Stomach (tissue), 9 donors: ENCODE results near the gene RNF215. TPM values are rescaled to one million over a fixed set of nuclear protein-coding genes. Genes with fewer than 3 reads are reported as not detected.
A peak's percentile ranks its signal among the peaks of the same experiment; 100 is the strongest.

Source experiments
- DNase-seq, 2 donors: peaks; one replicate each; pipeline versions ENCODE4 v3.0.0 to v3.0.0-alpha.2; 2013 to 2019
- H3K27ac ChIP-seq, 5 donors: fragments of 200-600 bp in 4 of 5; sonication (generic) in 4 of 5; one replicate each; pipeline ENCODE4 v1.5.1; 2013 to 2019; ENCODE audit warnings: mild to moderate bottlenecking in 1 of 5, moderate library complexity in 1 of 5
- H3K27me3 ChIP-seq, 3 donors: fragments of 200-600 bp; sonication (generic); one replicate each; pipeline ENCODE4 v1.5.1; 2017 to 2019; ENCODE audit warnings: mixed run types in 1 of 3
- H3K36me3 ChIP-seq, 4 donors: fragments of 200-600 bp; sonication (generic); 1 replicate in 3 of 4; 2 replicates in 1 of 4; pipeline ENCODE4 v1.5.1; 2016 to 2019
- H3K4me1 ChIP-seq, 4 donors: fragments of 200-600 bp; sonication (generic); one replicate each; pipeline ENCODE4 v1.5.1; 2016 to 2019
- H3K4me3 ChIP-seq, 4 donors: fragments of 200-600 bp; sonication (generic) in 3 of 4; one replicate each; pipeline ENCODE4 v1.5.1; 2016 to 2019; ENCODE audit warnings: mild to moderate bottlenecking in 1 of 4
- H3K9me3 ChIP-seq, 4 donors: fragments of 200-600 bp; sonication (generic); one replicate each; pipeline ENCODE4 v1.5.1; 2016 to 2019
- EP300 ChIP-seq: sonication (generic); formaldehyde crosslinking; IDR thresholded peaks from one replicate; pipeline ENCODE4 v1.6.1; 2017; ENCODE audit warnings: antibody characterized with exemption
- POLR2A ChIP-seq, 4 donors: fragments of 450-650 bp; IDR thresholded peaks; one replicate each; pipeline ENCODE4 v1.6.1; 2016; ENCODE audit warnings: antibody characterized with exemption in 4 of 4, control low read depth in 2 of 4, mild to moderate bottlenecking in 1 of 4, moderate library complexity in 1 of 4
- POLR2AphosphoS5 ChIP-seq, 3 donors: sonication (generic); formaldehyde crosslinking; IDR thresholded peaks; one replicate each; pipeline ENCODE4 v1.6.1; 2016; ENCODE audit warnings: antibody characterized with exemption in 3 of 3
- WGBS, 5 donors: extraction: QIAGEN DNeasy Blood & Tissue Kit in 3 of 5; methylation state at CpG; one replicate each; pipeline versions ENCODE4 v1.1.5 to v1.1.7; 2013 to 2018; 5-methylcytosine and 5-hydroxymethylcytosine counted together
- intact Hi-C: fragments of 100-400 bp; cut with DNase I; formaldehyde crosslinking; loops from one replicate; pipeline ENCODE4 v1.15.1; 2023; ENCODE audit warnings: low total_unique reads
- polyA plus RNA-seq, 3 donors: library from polyadenylated mRNA; stranded (reverse); fragments of 200-250 nt; gene quantifications; one replicate each; pipeline ENCODE4 v1.2.3, GENCODE V29; 2013
- total RNA-seq, 5 donors: library from RNA; depleted of rRNA; stranded (reverse); fragments of >200 nt; gene quantifications; one replicate each; pipeline versions ENCODE4 v1.1.0 to v1.2.3, GENCODE V29; 2014 to 2016
- TF ChIP-seq, protein P1 (sequence below), 7 experiments: fragments of 450-650 bp in 4 of 7; fragments of 200-600 bp in 3 of 7; sonication (generic) in 3 of 7; IDR thresholded peaks; one replicate each; pipeline ENCODE4 v1.5.1; 2016 to 2019; ENCODE audit warnings: antibody characterized with exemption in 7 of 7, control low read depth in 2 of 7, mild to moderate bottlenecking in 1 of 7
- donor health status: healthy with polysubstance abuse.
- donor health status: Bipolar disorder and iron deficiency.
- donor health status: healthy.

Gene RNF215
- total and polyA plus RNA-seq, 8 donors: 3.6 to 29.4 (median 7.3) TPM

DNA sequence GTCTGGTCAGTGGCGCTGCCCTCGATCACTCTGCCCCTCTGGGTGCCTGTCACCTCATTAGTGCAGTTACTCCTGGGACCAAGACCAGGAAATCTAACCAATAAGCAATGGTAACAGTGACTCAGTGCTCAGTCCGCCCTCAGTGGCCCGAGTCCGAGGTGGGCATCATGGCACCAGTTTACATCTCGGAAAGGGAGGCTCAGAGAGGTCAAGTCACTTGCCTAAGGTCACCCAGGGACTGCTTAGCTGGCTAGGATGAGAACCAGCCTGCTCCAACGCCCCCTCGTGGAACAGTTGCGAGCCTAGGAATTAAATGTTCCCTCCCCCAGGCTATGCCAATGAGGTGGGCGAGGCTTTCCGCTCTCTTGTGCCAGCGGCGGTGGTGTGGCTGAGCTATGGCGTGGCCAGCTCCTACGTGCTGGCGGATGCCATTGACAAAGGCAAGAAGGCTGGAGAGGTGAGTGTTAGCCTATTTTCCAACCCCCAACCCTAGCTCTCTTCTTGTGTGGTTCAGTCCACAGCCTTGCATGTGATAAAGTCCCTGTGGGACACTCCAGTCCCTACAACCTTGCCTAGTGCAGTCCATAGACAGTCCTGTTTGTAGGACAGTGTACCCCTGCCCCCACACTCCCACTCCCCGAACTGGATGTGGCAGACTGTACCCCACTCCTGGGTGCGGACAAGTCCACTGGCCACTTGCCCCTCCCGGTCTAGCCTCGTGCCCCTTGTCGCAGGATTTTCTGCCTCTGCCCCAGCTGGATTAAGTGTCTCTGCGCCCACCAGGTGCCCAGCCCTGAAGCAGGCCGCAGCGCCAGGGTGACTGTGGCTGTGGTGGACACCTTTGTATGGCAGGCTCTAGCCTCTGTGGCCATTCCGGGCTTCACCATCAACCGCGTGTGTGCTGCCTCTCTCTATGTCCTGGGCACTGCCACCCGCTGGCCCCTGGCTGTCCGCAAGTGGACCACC lies 39.5 kb upstream of the RNF215 start:
- peak overlapping the region; percentile 79 to 98 (median 96) for H3K27ac ChIP-seq
- H3K36me3 ChIP-seq: peaks cover 0 to 13% (median 8%) of the 10 kb centered on the region in 4 donors
- no peak for TF ChIP-seq EP300
- peak in 2 of 3 donors; percentile 14 to 83 for TF ChIP-seq POLR2AphosphoS5 (IDR thresholded peaks at IDR 0.05)
- TF ChIP-seq POLR2A (IDR thresholded peaks at IDR 0.05): no peak
- TF ChIP-seq, protein P1, sequence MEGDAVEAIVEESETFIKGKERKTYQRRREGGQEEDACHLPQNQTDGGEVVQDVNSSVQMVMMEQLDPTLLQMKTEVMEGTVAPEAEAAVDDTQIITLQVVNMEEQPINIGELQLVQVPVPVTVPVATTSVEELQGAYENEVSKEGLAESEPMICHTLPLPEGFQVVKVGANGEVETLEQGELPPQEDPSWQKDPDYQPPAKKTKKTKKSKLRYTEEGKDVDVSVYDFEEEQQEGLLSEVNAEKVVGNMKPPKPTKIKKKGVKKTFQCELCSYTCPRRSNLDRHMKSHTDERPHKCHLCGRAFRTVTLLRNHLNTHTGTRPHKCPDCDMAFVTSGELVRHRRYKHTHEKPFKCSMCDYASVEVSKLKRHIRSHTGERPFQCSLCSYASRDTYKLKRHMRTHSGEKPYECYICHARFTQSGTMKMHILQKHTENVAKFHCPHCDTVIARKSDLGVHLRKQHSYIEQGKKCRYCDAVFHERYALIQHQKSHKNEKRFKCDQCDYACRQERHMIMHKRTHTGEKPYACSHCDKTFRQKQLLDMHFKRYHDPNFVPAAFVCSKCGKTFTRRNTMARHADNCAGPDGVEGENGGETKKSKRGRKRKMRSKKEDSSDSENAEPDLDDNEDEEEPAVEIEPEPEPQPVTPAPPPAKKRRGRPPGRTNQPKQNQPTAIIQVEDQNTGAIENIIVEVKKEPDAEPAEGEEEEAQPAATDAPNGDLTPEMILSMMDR (IDR thresholded peaks at IDR 0.05): peak in 5 of 7 experiments; percentile 49 to 84 (median 74)
- intact Hi-C loops: loop anchor here (5.0 kb wide), 1 partner anchor 34 kb away; no protein-coding TSS in a partner anchor
- WGBS, 5 donors: 44 to 51% (median 47%) methylated on average over 22 to 29 of the region's 29 CpGs
- H3K27me3 ChIP-seq: no peaks in the 10 kb centered on the region
- H3K4me1 ChIP-seq: peaks cover 27 to 50% (median 49%) of the 10 kb centered on the region in 4 donors
- H3K4me3 ChIP-seq: peak overlapping the region; percentile 61 to 68 (median 65)
- DNase-seq: peak; percentile 92 to 94
- no peaks in the 10 kb centered on the region for H3K9me3 ChIP-seq

DNA sequence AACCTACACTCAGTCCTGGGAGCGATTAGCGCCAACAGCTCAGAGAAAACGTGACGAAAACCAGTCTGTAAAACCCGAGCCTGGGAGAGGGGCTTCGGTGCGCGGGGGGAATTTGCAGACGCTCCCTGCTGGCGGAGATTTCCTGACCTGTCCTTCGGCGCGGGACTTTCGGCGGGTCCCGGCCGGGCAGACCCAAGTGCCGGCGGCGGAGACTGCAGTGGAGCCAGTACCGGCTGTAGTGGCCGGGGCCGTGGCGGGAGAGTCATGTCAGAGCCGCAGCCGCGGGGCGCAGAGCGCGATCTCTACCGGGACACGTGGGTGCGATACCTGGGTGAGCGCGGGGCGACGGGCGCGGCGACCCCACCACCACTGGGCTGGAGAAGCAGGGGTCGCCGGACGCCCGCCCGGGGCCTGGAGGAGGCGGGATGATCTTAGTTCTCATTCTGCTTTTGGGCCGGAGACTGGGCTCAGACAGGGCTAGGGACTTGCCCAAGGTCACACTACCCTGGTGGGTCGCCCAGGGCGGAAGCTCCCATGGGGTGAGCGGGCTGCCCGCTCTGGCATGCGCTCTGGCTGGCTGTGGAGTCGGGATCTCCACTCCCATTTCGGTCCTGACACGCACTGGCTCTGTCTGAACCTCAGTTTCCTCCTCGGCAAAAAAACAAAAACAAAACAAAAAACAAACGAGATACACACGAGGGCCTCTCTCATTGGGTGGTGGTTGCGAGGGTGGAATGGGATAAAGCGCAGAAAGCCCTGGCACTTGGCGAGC lies 38.6 kb upstream of the RNF215 start, which contains the start of gene MTFP1:
Gene MTFP1 (plus strand): TSS at position 153 of the 772 bp plus-strand sequence. CDS start 112 bp downstream, at position 265.
- intact Hi-C loops: loop anchor here (5.0 kb wide), 1 partner anchor 34 kb away; no protein-coding TSS in a partner anchor
- Histone ChIP-seq H3K36me3 (peaks cover 0 to 13% (median 8%) of the 10 kb centered on the region in 4 donors), H3K9me3 (no peaks in the 10 kb centered on the region), H3K27ac (peak within 1 kb of the TSS; percentile 96 to 98 (median 98)), H3K4me1 (peaks cover 35 to 58% (median 58%) of the 10 kb centered on the region in 4 donors), H3K4me3 (peak within 1 kb of the TSS; percentile 61 to 68 (median 66)), H3K27me3 (no peaks in the 10 kb centered on the region)
- WGBS, 5 donors: 0 to 1% (median 1%) methylated on average over 52 to 61 of the region's 61 CpGs
- peak; percentile 66 to 86 for DNase-seq
- TF ChIP-seq EP300 (no peak), POLR2AphosphoS5 (IDR thresholded peaks at IDR 0.05) (peak in 1 of 3 donors; percentile 30), POLR2A (IDR thresholded peaks at IDR 0.05) (peak in 1 of 4 donors; percentile 11)
- TF ChIP-seq, protein P1 (IDR thresholded peaks at IDR 0.05): no peak

DNA sequence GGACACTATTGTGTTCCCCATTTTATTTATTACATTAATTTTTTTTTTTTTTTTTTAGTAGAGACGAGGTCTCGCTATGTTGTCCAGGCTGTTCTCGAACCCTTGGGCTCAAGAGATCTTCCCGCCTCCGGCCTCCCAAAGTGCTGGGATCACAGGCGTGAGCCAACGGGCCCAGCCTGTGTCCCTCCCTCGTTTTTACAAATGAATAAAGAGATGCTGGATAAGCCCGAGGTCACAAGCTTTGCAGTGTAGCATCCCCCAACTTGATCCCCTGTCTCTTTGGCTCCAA lies 38.1 kb upstream of the RNF215 start:
- DNase-seq: no peak
- intact Hi-C loops: loop anchor here (5.0 kb wide), 1 partner anchor 33 kb away; no protein-coding TSS in a partner anchor
- Histone ChIP-seq H3K27me3 (no peaks in the 10 kb centered on the region), H3K4me1 (peaks cover 40 to 64% (median 63%) of the 10 kb centered on the region in 4 donors), H3K27ac (peak overlapping the region; percentile 79 to 98 (median 96)), H3K9me3 (no peaks in the 10 kb centered on the region), H3K4me3 (peak overlapping the region; percentile 61 to 68 (median 65)), H3K36me3 (peaks cover 0 to 13% (median 9%) of the 10 kb centered on the region in 4 donors)
- 5 to 11% (median 9%) methylated on average over 9 of the region's 9 CpGs for WGBS, 5 donors
- TF ChIP-seq POLR2AphosphoS5 (IDR thresholded peaks at IDR 0.05) (no peak), POLR2A (IDR thresholded peaks at IDR 0.05) (no peak), EP300 (no peak)
- TF ChIP-seq, protein P1 (IDR thresholded peaks at IDR 0.05): no peak
